Suprapubic skin (tissue), 4 donors: ENCODE data around the gene HRG. TPM values are rescaled to one million over a fixed set of nuclear protein-coding genes. Genes with fewer than 3 reads are reported as not detected.

Source experiments
- DNase-seq, 2 donors: peaks; one replicate each; pipeline ENCODE4 v3.0.0-alpha.2; 2019; ENCODE audit warnings: low spot score in 2 of 2
- H3K27ac ChIP-seq: fragments of 200-600 bp; sonication (generic); one replicate; pipeline ENCODE4 v1.5.1; 2019
- H3K27me3 ChIP-seq: fragments of 200-600 bp; sonication (generic); one replicate; pipeline ENCODE4 v1.5.1; 2019
- H3K36me3 ChIP-seq: fragments of 200-600 bp; sonication (generic); one replicate; pipeline ENCODE4 v1.5.1; 2019
- H3K4me1 ChIP-seq: fragments of 200-600 bp; sonication (generic); one replicate; pipeline ENCODE4 v1.5.1; 2019
- H3K4me3 ChIP-seq: fragments of 200-600 bp; sonication (generic); one replicate; pipeline ENCODE4 v1.5.1; 2019; ENCODE audit warnings: mild to moderate bottlenecking
- H3K9me3 ChIP-seq: fragments of 200-600 bp; sonication (generic); one replicate; pipeline ENCODE4 v1.5.1; 2019
- CTCF ChIP-seq, 2 donors: fragments of 200-600 bp in 1 of 2; fragments of 450-650 bp in 1 of 2; sonication (generic) in 1 of 2; IDR thresholded peaks; one replicate each; pipeline ENCODE4 v1.5.1; 2016 to 2019; ENCODE audit warnings: antibody characterized with exemption in 2 of 2, mild to moderate bottlenecking in 1 of 2, moderate library complexity in 1 of 2
- EP300 ChIP-seq: sonication (generic); formaldehyde crosslinking; IDR thresholded peaks from one replicate; pipeline ENCODE4 v1.6.1; 2017; ENCODE audit warnings: antibody characterized with exemption
- POLR2A ChIP-seq, 2 donors: fragments of 450-650 bp; IDR thresholded peaks; one replicate each; pipeline ENCODE4 v1.6.1; 2017; ENCODE audit warnings: antibody characterized with exemption in 2 of 2, mild to moderate bottlenecking in 2 of 2, moderate library complexity in 2 of 2
- POLR2AphosphoS5 ChIP-seq, 3 donors: sonication (generic); formaldehyde crosslinking; IDR thresholded peaks; one replicate each; pipeline ENCODE4 v1.6.1; 2017; ENCODE audit warnings: antibody characterized with exemption in 3 of 3
- WGBS: methylation state at CpG from one replicate; pipeline ENCODE4 v1.1.5; 2018; 5-methylcytosine and 5-hydroxymethylcytosine counted together
- total RNA-seq, 4 donors: library from RNA; depleted of rRNA; stranded (reverse); fragments of >200 nt; gene quantifications; one replicate each; pipeline ENCODE4 v1.1.0, GENCODE V29; 2016

The HRG gene
- total RNA-seq, 4 donors from 2014 or later: 0.30 TPM; not detected in 3

- no peak for DNase-seq
- 55% methylated on average over 3 of the region's 3 CpGs for WGBS
- TF ChIP-seq POLR2AphosphoS5 (IDR thresholded peaks at IDR 0.05) (no peak), POLR2A (IDR thresholded peaks at IDR 0.05) (no peak), CTCF (IDR thresholded peaks at IDR 0.05) (no peak), EP300 (no peak)
- no peak within 1 kb of the TSS for H3K4me3 ChIP-seq
- no peaks in the 10 kb centered on the region for H3K27me3 ChIP-seq
- no peaks in the 10 kb centered on the region for H3K4me1 ChIP-seq
- no peaks in the 10 kb centered on the region for H3K9me3 ChIP-seq
- no peak within 1 kb of the TSS for H3K27ac ChIP-seq
- no peaks in the 10 kb centered on the region for H3K36me3 ChIP-seq
Measured at GRCh38 chr3:186717039-186717457, 51.2 kb downstream of the HRG start, which contains the start of gene KNG1. KNG1 (plus strand) TSS chr3:186717359; CDS start chr3:186717543, 184 bp downstream.

- no peak for TF ChIP-seq POLR2A (IDR thresholded peaks at IDR 0.05)
- TF ChIP-seq CTCF (IDR thresholded peaks at IDR 0.05): no peak
- no peak for TF ChIP-seq EP300
- no peak for TF ChIP-seq POLR2AphosphoS5 (IDR thresholded peaks at IDR 0.05)
- 56% methylated on average over 7 of the region's 7 CpGs for WGBS
Measured at GRCh38 chr3:186719945-186720739, 54.3 kb downstream of the HRG start.

DNA sequence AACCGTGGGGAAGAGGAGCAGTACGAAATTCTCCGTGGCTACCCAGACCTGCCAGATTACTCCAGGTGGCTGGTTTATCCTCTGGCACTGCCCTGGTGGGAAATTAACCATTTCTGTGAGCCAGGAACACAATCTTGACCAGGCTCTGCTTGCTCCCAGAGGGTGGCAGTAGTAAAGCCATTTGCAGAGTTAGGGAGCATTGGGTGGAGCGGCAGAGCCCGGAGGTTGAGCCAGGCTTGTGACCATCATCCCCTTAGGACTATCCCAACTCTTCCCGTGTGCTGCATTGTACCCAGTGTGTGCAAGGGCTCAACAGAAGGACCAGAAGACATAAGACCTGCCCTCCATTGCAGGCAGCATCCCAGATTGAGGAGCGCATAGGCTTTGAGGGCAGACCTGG, 56.6 kb downstream of the HRG start:
- DNase-seq: no peak
- TF ChIP-seq POLR2A (IDR thresholded peaks at IDR 0.05): no peak

More at GRCh38 chr3:186719945-186720739, 54.3 kb downstream of the HRG start:
- DNase-seq: no peak
- Histone ChIP-seq H3K27me3 (no peaks in the 10 kb centered on the region), H3K36me3 (no peaks in the 10 kb centered on the region), H3K27ac (no peak overlapping the region), H3K9me3 (no peaks in the 10 kb centered on the region), H3K4me3 (no peak overlapping the region), H3K4me1 (no peaks in the 10 kb centered on the region)

GRCh38 chr3:186724911-186725310, 59.1 kb downstream of the HRG start:
- no peaks in the 10 kb centered on the region for H3K36me3 ChIP-seq
- no peaks in the 10 kb centered on the region for H3K4me1 ChIP-seq
- H3K4me3 ChIP-seq: no peak overlapping the region
- TF ChIP-seq POLR2AphosphoS5 (IDR thresholded peaks at IDR 0.05): no peak
- 90% methylated on average over 12 of the region's 12 CpGs for WGBS
- no peaks in the 10 kb centered on the region for H3K9me3 ChIP-seq
- H3K27me3 ChIP-seq: peaks cover 3% of the 10 kb centered on the region
- DNase-seq: no peak
- no peak overlapping the region for H3K27ac ChIP-seq

More for the DNA sequence above, 56.6 kb downstream of the HRG start:
- 47% methylated on average over 7 of the region's 7 CpGs for WGBS
- Histone ChIP-seq H3K27ac (no peak overlapping the region), H3K27me3 (no peaks in the 10 kb centered on the region), H3K4me3 (no peak overlapping the region), H3K9me3 (no peaks in the 10 kb centered on the region), H3K36me3 (no peaks in the 10 kb centered on the region), H3K4me1 (no peaks in the 10 kb centered on the region)

Other genes with a start within 250 kb of the HRG start
- 1 to 10 TPM; 2.2 to 6.7 (median 3.6) TPM for gene CRYGS, start 121.6 kb upstream of the HRG start, total RNA-seq
- 10 to 100 TPM; 16.6 to 19.8 (median 17.6) TPM for gene TBCCD1, start 98.7 kb upstream of the HRG start, total RNA-seq
- gene DNAJB11, start 95.3 kb upstream of the HRG start, total RNA-seq: 10 to 100 TPM; 30.3 to 35.9 (median 30.9) TPM
- gene AHSG, start 53.0 kb upstream of the HRG start, total RNA-seq: under 1 TPM in 2 of 4 donors, not detected in 2; 0.30 to 0.97 TPM
- gene FETUB, start 25.6 kb upstream of the HRG start, total RNA-seq: 10 to 100 TPM in 2 of 4 donors, 1 to 10 TPM in 2; 3.9 to 16.0 (median 10.4) TPM
- 1 to 10 TPM in 1 of 4 donors, under 1 TPM in 1, not detected in 2; 0.44 to 1.9 TPM for gene KNG1, start 51.3 kb downstream of the HRG start, total RNA-seq
- gene EIF4A2, start 117.6 kb downstream of the HRG start, total RNA-seq: 100 to 1,000 TPM; 209 to 410 (median 291) TPM
- 10 to 100 TPM in 3 of 4 donors, 1 to 10 TPM in 1; 9.6 to 22.3 (median 15.8) TPM for gene RFC4, start 140.5 kb downstream of the HRG start, total RNA-seq
- gene ADIPOQ, start 176.7 kb downstream of the HRG start, total RNA-seq: 10 to 100 TPM; 10.7 to 21.6 (median 19.7) TPM